Nephron progenitor cell (in vitro differentiated cells): ENCODE data around the gene CADM1.

Source experiments
- DNase-seq: peaks from one replicate; pipeline ENCODE4 v3.0.0; 2021
- H3K27ac Mint-ChIP-seq: 2 replicates; pipeline ENCODE4 v1.8.0; 2021; ENCODE audit warnings: mild to moderate bottlenecking, moderate library complexity, mixed read lengths
- H3K27me3 Mint-ChIP-seq: 2 replicates; pipeline ENCODE4 v1.8.0; 2021; ENCODE audit warnings: mild to moderate bottlenecking, low read depth, mixed read lengths; ENCODE audit not compliant: poor library complexity
- H3K36me3 Mint-ChIP-seq: 2 replicates; pipeline ENCODE4 v1.8.0; 2021; ENCODE audit warnings: low read depth, mixed read lengths
- H3K4me1 Mint-ChIP-seq: 2 replicates; pipeline ENCODE4 v1.8.0; 2021; ENCODE audit warnings: mixed read lengths
- H3K4me3 Mint-ChIP-seq: 2 replicates; pipeline ENCODE4 v1.8.0; 2021; ENCODE audit warnings: mild to moderate bottlenecking, moderate library complexity, mixed read lengths
- H3K9me3 Mint-ChIP-seq: 2 replicates; pipeline ENCODE4 v1.8.0; 2021; ENCODE audit warnings: mild to moderate bottlenecking, moderate library complexity, mixed read lengths
- TF ChIP-seq, protein P1 (sequence below): fragments of 200-600 bp; sonication (generic); IDR thresholded peaks from 2 replicates; pipeline ENCODE4 v1.5.0; 2021; ENCODE audit warnings: antibody characterized with exemption

Gene CADM1

DNA sequence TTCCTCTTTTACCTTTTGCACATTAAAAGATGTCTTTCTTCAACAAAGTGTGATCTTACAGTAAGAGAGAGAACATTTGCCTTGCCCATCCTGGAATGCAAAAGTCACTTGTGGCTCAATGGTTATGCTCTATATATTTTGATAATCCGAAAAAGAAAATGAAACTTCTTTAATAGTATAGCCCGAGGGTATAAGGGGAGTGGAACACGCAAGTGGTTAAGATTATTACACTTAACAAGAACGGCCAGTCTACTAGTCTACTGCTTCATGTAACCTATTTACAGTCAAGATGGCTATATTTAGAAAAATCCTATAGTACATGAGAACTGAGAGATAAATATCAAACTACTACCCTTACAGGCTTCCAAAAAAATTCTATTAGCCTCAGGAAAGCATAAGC, 86.1 kb downstream of the CADM1 start:
- Mint-ChIP-seq H3K36me3 (peaks cover 22% of the 10 kb centered on the region), H3K27me3 (no peaks in the 10 kb centered on the region), H3K4me3 (no peak overlapping the region), H3K4me1 (peaks cover 72% of the 10 kb centered on the region), H3K27ac (no peak overlapping the region), H3K9me3 (no peaks in the 10 kb centered on the region)
- TF ChIP-seq, protein P1, sequence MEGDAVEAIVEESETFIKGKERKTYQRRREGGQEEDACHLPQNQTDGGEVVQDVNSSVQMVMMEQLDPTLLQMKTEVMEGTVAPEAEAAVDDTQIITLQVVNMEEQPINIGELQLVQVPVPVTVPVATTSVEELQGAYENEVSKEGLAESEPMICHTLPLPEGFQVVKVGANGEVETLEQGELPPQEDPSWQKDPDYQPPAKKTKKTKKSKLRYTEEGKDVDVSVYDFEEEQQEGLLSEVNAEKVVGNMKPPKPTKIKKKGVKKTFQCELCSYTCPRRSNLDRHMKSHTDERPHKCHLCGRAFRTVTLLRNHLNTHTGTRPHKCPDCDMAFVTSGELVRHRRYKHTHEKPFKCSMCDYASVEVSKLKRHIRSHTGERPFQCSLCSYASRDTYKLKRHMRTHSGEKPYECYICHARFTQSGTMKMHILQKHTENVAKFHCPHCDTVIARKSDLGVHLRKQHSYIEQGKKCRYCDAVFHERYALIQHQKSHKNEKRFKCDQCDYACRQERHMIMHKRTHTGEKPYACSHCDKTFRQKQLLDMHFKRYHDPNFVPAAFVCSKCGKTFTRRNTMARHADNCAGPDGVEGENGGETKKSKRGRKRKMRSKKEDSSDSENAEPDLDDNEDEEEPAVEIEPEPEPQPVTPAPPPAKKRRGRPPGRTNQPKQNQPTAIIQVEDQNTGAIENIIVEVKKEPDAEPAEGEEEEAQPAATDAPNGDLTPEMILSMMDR: no peak
- DNase-seq: no peak

DNA sequence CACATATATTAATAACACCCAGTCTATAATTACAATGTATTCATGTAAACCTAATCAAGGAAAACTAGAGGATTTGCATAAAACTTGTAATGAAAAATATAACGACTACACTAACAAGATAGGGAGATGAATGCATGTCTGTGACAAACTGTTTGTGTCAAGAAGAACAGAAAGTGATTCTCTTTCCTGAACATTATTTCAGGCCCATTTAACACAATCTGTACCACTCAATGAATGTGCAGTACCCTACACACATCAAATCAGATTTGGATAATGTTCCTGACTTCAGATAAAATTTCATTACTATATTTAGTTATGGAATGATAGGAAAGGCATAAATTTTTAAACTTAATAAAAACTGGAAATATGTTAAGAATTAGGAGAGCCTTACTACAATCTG, 93.1 kb downstream of the CADM1 start:
- peaks cover 2% of the 10 kb centered on the region for H3K27me3 Mint-ChIP-seq
- no peak for DNase-seq
- H3K9me3 Mint-ChIP-seq: no peaks in the 10 kb centered on the region
- H3K4me3 Mint-ChIP-seq: no peak overlapping the region
- peaks cover 77% of the 10 kb centered on the region for H3K4me1 Mint-ChIP-seq
- TF ChIP-seq, protein P1: no peak
- no peak overlapping the region for H3K27ac Mint-ChIP-seq
- H3K36me3 Mint-ChIP-seq: no peaks in the 10 kb centered on the region

DNA sequence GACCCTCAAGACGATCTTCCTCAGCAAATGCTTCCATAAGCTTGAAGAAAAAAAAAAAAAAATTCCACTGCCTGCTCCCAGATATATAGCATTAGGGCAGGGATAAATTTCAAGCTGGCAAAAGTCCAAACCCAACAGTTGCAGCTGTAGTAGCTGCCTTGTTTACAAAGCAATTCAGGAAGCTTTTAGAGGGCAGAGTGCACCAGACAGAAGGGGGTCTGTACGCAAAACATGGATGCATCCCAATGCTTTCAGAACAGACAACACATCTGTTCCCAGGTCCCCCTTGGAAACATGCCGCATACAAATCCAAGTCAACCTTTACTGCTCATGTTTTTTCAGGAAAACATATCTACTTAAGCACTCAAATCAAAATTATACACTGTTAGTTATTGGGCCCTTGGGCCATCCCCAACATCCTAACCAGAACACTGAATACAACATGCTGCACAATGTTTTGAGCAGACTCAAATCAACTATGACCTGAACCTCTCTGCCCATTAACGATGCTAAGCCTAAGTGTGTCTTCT, 94.5 kb downstream of the CADM1 start:
- no peaks in the 10 kb centered on the region for H3K9me3 Mint-ChIP-seq
- peaks cover 66% of the 10 kb centered on the region for H3K4me1 Mint-ChIP-seq
- TF ChIP-seq, protein P1: no peak
- H3K36me3 Mint-ChIP-seq: no peaks in the 10 kb centered on the region
- peak overlapping the region; percentile 77 for H3K27ac Mint-ChIP-seq
- peak overlapping the region; percentile 14 for H3K4me3 Mint-ChIP-seq
- H3K27me3 Mint-ChIP-seq: peaks cover 2% of the 10 kb centered on the region
- peak; percentile 7 for DNase-seq

DNA sequence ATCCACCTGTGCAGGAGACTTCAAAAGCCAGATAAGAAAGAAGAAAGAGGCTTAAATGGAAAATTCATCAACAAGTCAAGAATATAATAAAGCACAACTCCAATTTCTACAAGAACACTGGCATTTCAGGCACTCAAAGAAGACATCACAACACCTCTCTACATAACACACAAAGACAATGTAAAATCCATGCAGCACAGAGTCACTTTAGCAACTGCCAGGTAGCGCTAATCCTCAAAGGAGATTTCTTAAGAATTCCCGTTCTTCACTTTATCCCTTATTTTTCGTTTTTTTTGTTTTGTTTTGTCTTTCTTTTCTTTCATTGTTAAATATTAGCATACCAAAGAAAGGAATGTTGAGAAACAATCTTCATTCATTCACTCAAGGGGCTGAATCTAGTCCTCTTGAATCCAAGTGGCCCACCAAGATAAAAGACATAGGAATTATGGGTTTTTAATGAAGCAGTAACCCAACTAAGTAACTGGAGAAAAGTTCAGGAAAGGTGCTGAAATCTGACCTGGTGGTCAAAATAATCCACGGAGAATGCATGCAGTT, 95.0 kb downstream of the CADM1 start:
- no peaks in the 10 kb centered on the region for H3K9me3 Mint-ChIP-seq
- peaks cover 61% of the 10 kb centered on the region for H3K4me1 Mint-ChIP-seq
- H3K36me3 Mint-ChIP-seq: no peaks in the 10 kb centered on the region
- peak overlapping the region; percentile 43 for H3K4me3 Mint-ChIP-seq
- H3K27ac Mint-ChIP-seq: peak overlapping the region; percentile 77
- TF ChIP-seq, protein P1: no peak
- peaks cover 2% of the 10 kb centered on the region for H3K27me3 Mint-ChIP-seq
- no peak for DNase-seq

DNA sequence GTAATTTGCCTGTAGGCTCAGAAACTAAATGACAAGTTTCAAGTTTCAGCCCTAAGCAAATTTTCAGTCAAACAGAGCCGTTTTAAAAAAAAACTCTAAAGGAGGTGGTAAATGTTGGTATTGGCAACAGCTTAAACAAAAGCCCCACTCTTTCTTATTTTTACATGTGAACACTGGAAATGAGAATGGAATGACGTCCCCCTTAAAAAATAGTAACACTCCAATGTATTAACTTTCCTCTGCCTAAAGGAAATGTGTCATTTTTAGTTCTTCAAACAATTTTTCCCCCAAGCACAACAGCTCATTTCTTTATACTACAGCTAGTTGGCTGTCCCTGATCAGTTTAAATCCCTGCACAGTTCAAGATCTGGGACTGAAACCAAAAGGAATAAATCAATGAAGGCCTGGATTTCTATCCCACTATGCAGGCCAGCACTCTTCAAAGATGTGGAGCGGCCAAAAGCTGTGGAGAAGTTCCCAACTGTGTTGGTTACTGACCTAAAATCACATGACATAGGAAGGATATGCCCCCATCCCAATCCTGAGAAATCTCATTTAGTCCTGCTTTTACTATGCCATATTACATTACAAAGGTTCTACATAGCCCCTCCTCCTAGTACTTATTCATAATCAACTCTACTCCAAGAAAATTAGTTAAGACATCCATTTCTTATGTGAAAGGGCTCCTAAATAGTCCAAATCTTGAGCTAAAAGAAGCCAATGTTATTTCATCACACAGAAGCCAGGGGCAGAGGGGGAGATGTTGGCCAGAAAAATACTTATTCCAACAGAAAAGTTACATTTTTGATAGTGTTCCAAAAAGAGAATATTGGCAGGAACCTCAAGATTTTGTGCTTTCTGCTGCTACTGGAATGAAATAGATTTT, 95.9 kb downstream of the CADM1 start:
- Mint-ChIP-seq H3K9me3 (no peaks in the 10 kb centered on the region), H3K4me1 (peaks cover 52% of the 10 kb centered on the region), H3K27me3 (peaks cover 2% of the 10 kb centered on the region), H3K27ac (peak overlapping the region; percentile 74), H3K4me3 (no peak overlapping the region), H3K36me3 (peaks cover under 1% of the 10 kb centered on the region)
- TF ChIP-seq, protein P1: no peak
- DNase-seq: no peak
